Measurements from ENCODE around the gene SLC24A4. TPM values are rescaled to one million over a fixed set of nuclear protein-coding genes. Genes with fewer than 3 reads are reported as not detected.

The SLC24A4 gene
- polyA plus RNA-seq, 3 donors = 0.12 to 0.33 (median 0.19) TPM

- DNase-seq (ENCODE audit: low read depth in 3 of 3, low spot score in 2 of 3) = no peak
These were observed 129.5 kb downstream of the SLC24A4 start for GRCh38 chr14:92452471-92452870.

GRCh38 chr14:92453691-92454090, 130.7 kb downstream of the SLC24A4 start:
- DNase-seq (ENCODE audit: low read depth in 3 of 3, low spot score in 2 of 3) = no peak

GRCh38 chr14:92455231-92455630, 132.3 kb downstream of the SLC24A4 start:
- DNase-seq (ENCODE audit: low read depth in 3 of 3, low spot score in 2 of 3) = no peak

- DNase-seq (ENCODE audit: low read depth in 3 of 3, low spot score in 2 of 3) = peak; percentile 5 to 41 (median 23)
These were observed 133.4 kb downstream of the SLC24A4 start for GRCh38 chr14:92456215-92457015.

- no peak for DNase-seq (ENCODE audit: low read depth in 3 of 3, low spot score in 2 of 3)
These were observed 134.1 kb downstream of the SLC24A4 start for GRCh38 chr14:92457016-92457565.

GRCh38 chr14:92458136-92459029, 135.4 kb downstream of the SLC24A4 start:
- DNase-seq (ENCODE audit: low read depth in 3 of 3, low spot score in 2 of 3) = no peak

GRCh38 chr14:92459030-92459949, 136.3 kb downstream of the SLC24A4 start:
- no peak for DNase-seq (ENCODE audit: low read depth in 3 of 3, low spot score in 2 of 3)

- DNase-seq (ENCODE audit: low read depth in 3 of 3, low spot score in 2 of 3) = no peak
These were observed 137.0 kb downstream of the SLC24A4 start for GRCh38 chr14:92459950-92460421.

GRCh38 chr14:92460541-92460915, 137.6 kb downstream of the SLC24A4 start:
- DNase-seq (ENCODE audit: low read depth in 3 of 3, low spot score in 2 of 3) = no peak

- no peak for DNase-seq (ENCODE audit: low read depth in 3 of 3, low spot score in 2 of 3)
These were observed 138.1 kb downstream of the SLC24A4 start for GRCh38 chr14:92460916-92461579.

GRCh38 chr14:92461891-92462290, 138.9 kb downstream of the SLC24A4 start:
- DNase-seq (ENCODE audit: low read depth in 3 of 3, low spot score in 2 of 3) = no peak

- no peak for DNase-seq (ENCODE audit: low read depth in 3 of 3, low spot score in 2 of 3)
These were observed 139.6 kb downstream of the SLC24A4 start for GRCh38 chr14:92462568-92462967.

- DNase-seq (ENCODE audit: low read depth in 3 of 3, low spot score in 2 of 3) = no peak
These were observed 140.2 kb downstream of the SLC24A4 start for GRCh38 chr14:92463141-92463540.

- no peak for DNase-seq (ENCODE audit: low read depth in 3 of 3, low spot score in 2 of 3)
These were observed 141.2 kb downstream of the SLC24A4 start for GRCh38 chr14:92464156-92464555.

GRCh38 chr14:92464716-92465115, 141.8 kb downstream of the SLC24A4 start:
- no peak for DNase-seq (ENCODE audit: low read depth in 3 of 3, low spot score in 2 of 3)

- no peak for DNase-seq (ENCODE audit: low read depth in 3 of 3, low spot score in 2 of 3)
These were observed 142.5 kb downstream of the SLC24A4 start for GRCh38 chr14:92465353-92466055.

GRCh38 chr14:92466059-92466458, 143.1 kb downstream of the SLC24A4 start:
- no peak for DNase-seq (ENCODE audit: low read depth in 3 of 3, low spot score in 2 of 3)

- DNase-seq (ENCODE audit: low read depth in 3 of 3, low spot score in 2 of 3) = no peak
These were observed 146.6 kb downstream of the SLC24A4 start for GRCh38 chr14:92469515-92469914.

- DNase-seq (ENCODE audit: low read depth in 3 of 3, low spot score in 2 of 3) = no peak
These were observed 147.2 kb downstream of the SLC24A4 start for GRCh38 chr14:92470215-92470614.

Data from right renal cortex interstitium (tissue), 3 donors.